Measurements from ENCODE around the gene DNAJA4. TPM values are rescaled to one million over a fixed set of nuclear protein-coding genes. Genes with fewer than 3 reads are reported as not detected.
"Not testable (repeated sequence)": the region's sequence is repeated elsewhere in the genome, so short reads cannot be mapped to it uniquely, and the experiment has no call there.

The DNAJA4 gene
- total and polyA plus RNA-seq, 2 of the 13 experiments (the other 11 are each of a cell fraction or from before 2014, with no cell fraction given): not detected

- peaks cover 32% of the 10 kb centered on the region for H3K4me1 ChIP-seq (ENCODE audit: insufficient read depth, low read length)
Measured at GRCh38 chr15:78245976-78246620, 18.3 kb upstream of the DNAJA4 start.

GRCh38 chr15:78247911-78248310 is 16.5 kb upstream of the DNAJA4 start:
- Histone ChIP-seq H4K20me1 (ENCODE audit: insufficient read depth, low read length) (no peaks in the 10 kb centered on the region), H3K27ac (ENCODE audit: extremely low read length, insufficient read depth, low read length) (no peak overlapping the region), H2AFZ (ENCODE audit: low read length) (no peak overlapping the region), H3K36me3 (replicated peaks in 1 of 2; ENCODE audit: control insufficient read depth in 1 of 2, insufficient read depth in 2 of 2, low read length in 2 of 2) (no peaks in the 10 kb centered on the region), H3K79me2 (ENCODE audit: insufficient read depth, low read length) (no peaks in the 10 kb centered on the region), H3K9me3 (ENCODE audit: low read length) (no peaks in the 10 kb centered on the region), H3K27me3 (ENCODE audit: control insufficient read depth in 1 of 2, insufficient read depth in 2 of 2, low read length in 2 of 2) (no peaks in the 10 kb centered on the region), H3K9ac (ENCODE audit: insufficient read depth, low read depth, low read length) (no peak overlapping the region), H3K4me2 (ENCODE audit: low read depth, low read length) (no peak overlapping the region), H3K4me3 (replicated peaks in 1 of 3; ENCODE audit: insufficient read depth in 1 of 3, low read depth in 2 of 3, low read length in 3 of 3) (no peak overlapping the region), H3K4me1 (ENCODE audit: insufficient read depth, low read length) (peaks cover 21% of the 10 kb centered on the region)
- intact Hi-C loops (cut with micrococcal nuclease; ENCODE audit: unreplicated experiment) (no loop called here), in situ Hi-C loops (cut with HindIII; ENCODE audit: extremely low pct_ligation_motif_present, low pct_unique_long_range_greater_than_20kb) (loop anchor here (25.0 kb wide), 1 partner anchor 286 kb away; no protein-coding TSS in a partner anchor)
- TF ChIP-seq MED1 (CRISPR knock-in tag; IDR thresholded peaks at IDR 0.05): no peak
- BruUV-seq (replicated peaks): no TSS peak
- ChIA-PET CTCF (ENCODE audit: low intra/inter-chr PET ratio, low total read pairs) (no interaction called here), POLR2A (no interaction called here)
- 0% methylated on average over 1 of the region's 1 CpG for WGBS (ENCODE audit: low lambda C conversion rate)
- DNase-seq (ENCODE audit: low spot score) (no peak), FAIRE-seq (no peak), ATAC-seq (no peak)

More at GRCh38 chr15:78245976-78246620, 18.3 kb upstream of the DNAJA4 start:
- CTCF ChIA-PET (ENCODE audit: low intra/inter-chr PET ratio, low total read pairs); H2AFZ ChIP-seq (ENCODE audit: low read length); FAIRE-seq; H4K20me1 ChIP-seq (ENCODE audit: insufficient read depth, low read length); H3K9me3 ChIP-seq (ENCODE audit: low read length); H3K36me3 ChIP-seq (replicated peaks in 1 of 2; ENCODE audit: control insufficient read depth in 1 of 2, insufficient read depth in 2 of 2, low read length in 2 of 2); H3K27ac ChIP-seq (ENCODE audit: extremely low read length, insufficient read depth, low read length); H3K4me2 ChIP-seq (ENCODE audit: low read depth, low read length); ATAC-seq; DNase-seq (ENCODE audit: low spot score); H3K4me3 ChIP-seq (replicated peaks in 1 of 3; ENCODE audit: insufficient read depth in 1 of 3, low read depth in 2 of 3, low read length in 3 of 3); intact Hi-C loops (cut with micrococcal nuclease; ENCODE audit: unreplicated experiment); H3K79me2 ChIP-seq (ENCODE audit: insufficient read depth, low read length); H3K27me3 ChIP-seq (ENCODE audit: control insufficient read depth in 1 of 2, insufficient read depth in 2 of 2, low read length in 2 of 2); BruUV-seq (replicated peaks); H3K9ac ChIP-seq (ENCODE audit: insufficient read depth, low read depth, low read length): not testable (repeated sequence)
- TF ChIP-seq, protein P1, sequence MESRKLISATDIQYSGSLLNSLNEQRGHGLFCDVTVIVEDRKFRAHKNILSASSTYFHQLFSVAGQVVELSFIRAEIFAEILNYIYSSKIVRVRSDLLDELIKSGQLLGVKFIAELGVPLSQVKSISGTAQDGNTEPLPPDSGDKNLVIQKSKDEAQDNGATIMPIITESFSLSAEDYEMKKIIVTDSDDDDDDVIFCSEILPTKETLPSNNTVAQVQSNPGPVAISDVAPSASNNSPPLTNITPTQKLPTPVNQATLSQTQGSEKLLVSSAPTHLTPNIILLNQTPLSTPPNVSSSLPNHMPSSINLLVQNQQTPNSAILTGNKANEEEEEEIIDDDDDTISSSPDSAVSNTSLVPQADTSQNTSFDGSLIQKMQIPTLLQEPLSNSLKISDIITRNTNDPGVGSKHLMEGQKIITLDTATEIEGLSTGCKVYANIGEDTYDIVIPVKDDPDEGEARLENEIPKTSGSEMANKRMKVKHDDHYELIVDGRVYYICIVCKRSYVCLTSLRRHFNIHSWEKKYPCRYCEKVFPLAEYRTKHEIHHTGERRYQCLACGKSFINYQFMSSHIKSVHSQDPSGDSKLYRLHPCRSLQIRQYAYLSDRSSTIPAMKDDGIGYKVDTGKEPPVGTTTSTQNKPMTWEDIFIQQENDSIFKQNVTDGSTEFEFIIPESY (CRISPR knock-in tag; IDR thresholded peaks at IDR 0.05): 0 out of 2 replicates have a peak, but pooled peaks have one; percentile 32
- POLR2A ChIA-PET: interaction anchor here (1.6 kb wide), 1 partner anchor 53 kb away, joined by 4 read pairs; the partner anchor contains the start of gene SKIC8
- 73% methylated on average over 14 of the region's 39 CpGs for WGBS (ENCODE audit: low lambda C conversion rate)
- in situ Hi-C loops (cut with HindIII; ENCODE audit: extremely low pct_ligation_motif_present, low pct_unique_long_range_greater_than_20kb): loop anchor here (25.0 kb wide), 1 partner anchor 284 kb away; no protein-coding TSS in a partner anchor

All from HepG2 (cell line).